Measurements from ENCODE around the gene UTRN.

UTRN gene

DNA sequence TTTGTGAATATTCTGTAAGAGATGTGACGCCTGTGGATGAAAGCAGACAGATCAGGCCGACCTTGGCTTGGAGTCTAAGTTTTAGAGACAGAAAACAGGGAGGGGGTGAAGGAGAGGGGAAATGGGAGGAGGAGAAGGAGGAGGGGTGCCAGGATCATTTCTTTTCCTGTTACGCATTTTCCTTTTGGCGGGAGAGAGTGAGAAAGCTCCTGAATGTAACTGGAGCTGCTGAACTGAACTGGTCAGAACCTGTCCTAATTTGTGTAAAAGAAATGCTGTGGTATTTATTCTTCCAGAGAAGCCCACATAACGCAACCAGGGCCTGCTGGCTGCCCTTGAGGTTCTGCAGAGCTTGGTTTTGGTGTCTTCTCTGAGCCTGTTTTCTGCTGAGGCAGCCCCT, 41.9 kb downstream of the UTRN start:
- Histone ChIP-seq H3K27me3 (ENCODE audit: control insufficient read depth, insufficient read depth, low read length) (no peaks in the 10 kb centered on the region), H3K9ac (ENCODE audit: low read length) (no peak overlapping the region)

GRCh38 chr6:144330017-144330987, 45.2 kb downstream of the UTRN start:
- no peaks in the 10 kb centered on the region for H3K9me3 ChIP-seq (ENCODE audit: control insufficient read depth, insufficient read depth, low read depth, low read length)
- H3K4me1 ChIP-seq (ENCODE audit: control insufficient read depth, insufficient read depth, low read length) = peaks cover 55% of the 10 kb centered on the region
- H3K36me3 ChIP-seq (ENCODE audit: control insufficient read depth, insufficient read depth, low read length) = no peaks in the 10 kb centered on the region
- H3K27me3 ChIP-seq (ENCODE audit: control insufficient read depth, insufficient read depth, low read length) = no peaks in the 10 kb centered on the region
- peak overlapping the region; percentile 18 for H3K9ac ChIP-seq (ENCODE audit: low read length)
- peak overlapping the region; percentile 43 for H3K4me3 ChIP-seq (ENCODE audit: low read depth, low read length)
- H3K27ac ChIP-seq (ENCODE audit: low read depth, low read length) = peak overlapping the region; percentile 68

More for the DNA sequence above, 41.9 kb downstream of the UTRN start:
- H3K9me3 ChIP-seq (ENCODE audit: control insufficient read depth, insufficient read depth, low read depth, low read length) = no peaks in the 10 kb centered on the region
- no peaks in the 10 kb centered on the region for H3K36me3 ChIP-seq (ENCODE audit: control insufficient read depth, insufficient read depth, low read length)
- H3K4me1 ChIP-seq (ENCODE audit: control insufficient read depth, insufficient read depth, low read length) = peaks cover 66% of the 10 kb centered on the region
- no peak overlapping the region for H3K4me3 ChIP-seq (ENCODE audit: low read depth, low read length)
- H3K27ac ChIP-seq (ENCODE audit: low read depth, low read length) = no peak overlapping the region

GRCh38 chr6:144331491-144331969, 46.4 kb downstream of the UTRN start:
- no peaks in the 10 kb centered on the region for H3K36me3 ChIP-seq (ENCODE audit: control insufficient read depth, insufficient read depth, low read length)
- no peaks in the 10 kb centered on the region for H3K9me3 ChIP-seq (ENCODE audit: control insufficient read depth, insufficient read depth, low read depth, low read length)
- H3K9ac ChIP-seq (ENCODE audit: low read length) = no peak overlapping the region
- H3K27ac ChIP-seq (ENCODE audit: low read depth, low read length) = no peak overlapping the region
- H3K4me1 ChIP-seq (ENCODE audit: control insufficient read depth, insufficient read depth, low read length) = peaks cover 50% of the 10 kb centered on the region
- no peak overlapping the region for H3K4me3 ChIP-seq (ENCODE audit: low read depth, low read length)
- no peaks in the 10 kb centered on the region for H3K27me3 ChIP-seq (ENCODE audit: control insufficient read depth, insufficient read depth, low read length)

GRCh38 chr6:144332177-144332576, 47.0 kb downstream of the UTRN start:
- H3K27me3 ChIP-seq (ENCODE audit: control insufficient read depth, insufficient read depth, low read length) = no peaks in the 10 kb centered on the region
- H3K36me3 ChIP-seq (ENCODE audit: control insufficient read depth, insufficient read depth, low read length) = no peaks in the 10 kb centered on the region
- peaks cover 43% of the 10 kb centered on the region for H3K4me1 ChIP-seq (ENCODE audit: control insufficient read depth, insufficient read depth, low read length)
- no peak overlapping the region for H3K27ac ChIP-seq (ENCODE audit: low read depth, low read length)
- H3K9me3 ChIP-seq (ENCODE audit: control insufficient read depth, insufficient read depth, low read depth, low read length) = no peaks in the 10 kb centered on the region
- no peak overlapping the region for H3K4me3 ChIP-seq (ENCODE audit: low read depth, low read length)
- H3K9ac ChIP-seq (ENCODE audit: low read length) = no peak overlapping the region

- H3K27me3 ChIP-seq (ENCODE audit: control insufficient read depth, insufficient read depth, low read length) = no peaks in the 10 kb centered on the region
- peaks cover 34% of the 10 kb centered on the region for H3K4me1 ChIP-seq (ENCODE audit: control insufficient read depth, insufficient read depth, low read length)
- no peaks in the 10 kb centered on the region for H3K36me3 ChIP-seq (ENCODE audit: control insufficient read depth, insufficient read depth, low read length)
- no peak overlapping the region for H3K9ac ChIP-seq (ENCODE audit: low read length)
- H3K9me3 ChIP-seq (ENCODE audit: control insufficient read depth, insufficient read depth, low read depth, low read length) = no peaks in the 10 kb centered on the region
- H3K4me3 ChIP-seq (ENCODE audit: low read depth, low read length) = no peak overlapping the region
- no peak overlapping the region for H3K27ac ChIP-seq (ENCODE audit: low read depth, low read length)
These were observed 49.1 kb downstream of the UTRN start for GRCh38 chr6:144334150-144334708.

Measured in HUES6 (cell line).